Measurements from ENCODE around the gene FRMD4A.

Gene FRMD4A

DNA sequence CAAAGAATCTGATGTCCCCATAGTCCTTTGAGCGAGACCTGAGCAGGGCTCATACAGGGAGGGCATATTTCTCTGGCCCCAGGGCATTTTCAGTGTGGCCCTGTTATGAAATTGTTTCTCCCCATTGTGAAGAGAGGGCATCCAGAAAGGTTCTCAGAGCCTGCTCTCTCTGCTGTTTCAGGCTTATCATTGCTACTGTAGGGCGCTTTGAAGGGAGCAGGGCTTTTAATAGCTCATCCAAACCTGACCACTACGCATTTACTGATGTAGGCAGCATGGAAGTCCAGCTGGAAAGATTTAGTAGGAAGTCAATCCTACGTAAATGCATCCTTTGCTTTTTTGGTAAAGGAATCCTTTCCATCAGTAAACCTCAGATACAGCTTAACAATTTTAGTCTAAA, 675.9 kb downstream of the FRMD4A start:
- no peak for DNase-seq

DNA sequence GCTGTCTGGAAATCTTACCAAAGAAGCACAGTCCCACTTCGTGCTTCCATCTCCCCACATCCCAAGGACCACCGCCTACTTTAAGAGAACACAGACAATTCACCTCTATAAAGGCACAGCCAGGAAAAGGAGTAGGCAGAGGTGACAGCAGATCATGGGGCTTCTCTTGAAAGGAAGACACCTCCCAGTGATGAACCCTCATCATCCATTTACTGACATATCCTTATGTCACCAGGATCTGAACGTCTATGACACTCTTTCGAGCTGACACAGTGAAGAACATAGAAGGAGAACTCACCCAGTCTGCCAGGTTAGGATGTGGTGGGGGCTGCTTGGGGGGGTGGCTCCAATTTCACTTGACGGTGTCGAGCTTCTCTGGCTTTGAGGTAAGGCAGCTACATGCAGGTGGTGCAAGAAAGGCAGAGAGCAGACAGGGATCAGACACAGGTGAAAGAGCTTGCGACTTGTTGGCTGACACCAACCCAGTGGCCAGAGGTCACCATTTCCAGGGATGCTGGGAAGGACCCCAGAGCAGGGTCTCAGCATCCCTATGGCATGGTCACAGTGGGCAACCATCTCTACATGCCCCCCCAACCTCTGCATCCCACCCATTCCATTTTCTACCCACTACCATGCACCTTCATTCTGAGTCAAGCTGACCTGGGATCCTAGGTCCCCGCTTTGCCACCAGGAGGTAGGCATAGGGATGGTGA, 676.5 kb downstream of the FRMD4A start:
- DNase-seq, result no peak

GRCh38 chr10:13652860-13653259, 677.9 kb downstream of the FRMD4A start:
- no peak for DNase-seq

DNA sequence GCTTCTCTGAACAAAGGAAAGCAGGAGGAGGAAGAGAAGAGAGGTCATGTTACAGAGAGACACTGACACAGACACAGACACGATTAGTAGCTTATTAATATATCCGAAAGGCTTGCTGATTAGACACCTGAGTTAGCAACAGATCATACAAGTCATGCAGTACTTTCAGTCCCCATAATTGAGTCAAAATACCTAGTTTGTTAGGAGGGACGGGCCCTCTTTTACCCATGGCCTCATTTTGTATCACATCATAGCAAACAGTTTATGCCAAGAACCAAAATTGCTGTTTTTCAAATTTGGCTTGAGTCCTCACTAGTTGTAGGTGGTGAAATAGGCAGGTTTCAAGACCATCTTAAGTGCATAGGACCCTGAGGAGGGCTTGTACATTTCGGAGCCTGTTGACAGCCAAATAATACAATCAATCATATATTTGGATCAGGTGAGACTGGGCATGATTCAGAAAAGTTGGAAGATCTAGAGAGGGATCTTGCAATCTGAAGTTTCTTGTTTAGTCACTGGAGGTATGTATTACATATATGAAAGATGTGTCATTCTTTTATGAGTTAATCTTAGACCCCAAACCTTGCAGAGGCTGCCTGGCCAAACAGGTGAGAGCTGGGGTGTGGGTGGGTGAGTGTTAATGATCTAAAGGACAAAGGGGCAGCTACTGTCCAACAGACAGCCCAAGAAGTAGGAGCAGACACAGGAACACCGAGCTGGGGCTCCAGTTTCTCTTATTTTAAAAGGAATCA, 678.6 kb downstream of the FRMD4A start:
- no peak for DNase-seq

DNA sequence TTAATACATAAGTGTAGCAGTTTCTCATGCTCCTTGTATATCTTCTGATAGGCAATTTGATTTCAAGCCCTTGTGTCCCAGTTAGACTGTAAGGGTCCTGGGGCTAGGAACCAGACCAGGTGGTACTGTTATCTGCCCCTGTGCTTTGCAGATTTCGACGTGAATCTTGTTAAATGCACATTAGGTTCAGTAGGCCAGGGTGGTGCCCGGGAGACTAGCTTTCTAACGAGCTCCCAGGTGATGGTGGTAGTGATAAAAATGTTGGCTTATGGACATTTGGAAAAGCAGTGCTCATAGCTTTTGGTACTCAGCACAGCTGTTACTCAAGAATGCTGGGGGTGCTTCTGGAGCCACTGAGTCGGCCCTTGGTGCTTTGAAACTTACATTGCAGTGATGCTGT, 679.8 kb downstream of the FRMD4A start:
- no peak for DNase-seq

GRCh38 chr10:13649844-13650520, 680.7 kb downstream of the FRMD4A start:
- no peak for DNase-seq

DNA sequence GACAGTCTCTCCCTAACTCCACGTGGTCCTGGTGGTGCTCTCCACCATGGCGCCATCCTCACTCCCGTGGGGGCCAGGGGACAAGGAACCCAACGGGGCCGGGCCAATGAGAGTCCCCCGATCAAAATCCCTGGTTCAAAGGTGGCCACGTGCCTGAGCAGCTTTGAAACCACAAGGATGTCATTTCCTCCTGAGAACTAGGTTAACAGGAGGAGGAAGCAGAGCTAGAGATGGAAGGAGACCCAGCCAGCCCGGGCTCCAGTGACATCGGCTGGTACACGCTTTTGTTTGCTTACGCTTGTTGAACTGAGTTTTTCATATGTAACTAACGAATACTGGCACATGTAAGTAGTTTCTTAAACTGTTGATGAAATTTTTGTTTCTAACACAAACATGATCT, 682.3 kb downstream of the FRMD4A start:
- DNase-seq, result no peak

DNA sequence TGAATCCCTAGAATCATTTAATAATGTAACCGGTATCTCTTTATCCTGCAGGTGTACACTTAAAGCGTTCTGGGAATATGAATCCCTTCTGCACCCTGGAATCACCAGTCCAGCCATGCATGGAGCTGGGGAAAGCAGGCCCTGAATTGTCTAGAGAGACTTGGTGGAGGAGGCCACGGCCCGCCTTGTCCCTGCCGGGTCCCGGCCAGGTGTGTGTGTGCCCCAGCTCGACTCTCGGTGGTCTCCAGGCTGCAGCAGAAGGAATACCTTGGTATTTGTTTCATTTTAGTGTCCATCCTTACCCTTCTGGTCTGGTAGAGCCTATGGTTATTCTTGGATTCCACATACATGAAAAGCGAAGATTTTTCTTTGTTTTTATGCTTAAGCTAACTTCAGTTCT, 685.9 kb downstream of the FRMD4A start:
- DNase-seq, result no peak

DNA sequence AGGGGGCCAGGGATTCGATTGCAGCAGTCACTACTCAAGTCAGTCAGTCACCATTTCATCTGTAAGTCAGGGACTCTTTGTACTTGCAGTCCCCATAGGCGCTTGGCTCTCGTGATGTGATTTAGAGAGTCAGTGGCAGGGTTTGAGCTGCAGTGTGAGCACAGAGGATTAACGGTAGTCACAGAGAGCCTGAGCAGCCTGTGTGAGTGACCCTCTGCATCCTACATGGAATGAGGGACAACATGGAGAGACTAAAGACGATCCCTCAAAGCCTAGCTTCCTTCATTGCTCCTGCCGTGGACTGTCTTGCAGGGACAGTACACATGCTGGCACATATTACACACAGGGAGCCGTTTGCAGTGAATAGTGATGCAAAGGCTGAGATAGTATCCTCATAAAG, 687.7 kb downstream of the FRMD4A start:
- no peak for DNase-seq

DNA sequence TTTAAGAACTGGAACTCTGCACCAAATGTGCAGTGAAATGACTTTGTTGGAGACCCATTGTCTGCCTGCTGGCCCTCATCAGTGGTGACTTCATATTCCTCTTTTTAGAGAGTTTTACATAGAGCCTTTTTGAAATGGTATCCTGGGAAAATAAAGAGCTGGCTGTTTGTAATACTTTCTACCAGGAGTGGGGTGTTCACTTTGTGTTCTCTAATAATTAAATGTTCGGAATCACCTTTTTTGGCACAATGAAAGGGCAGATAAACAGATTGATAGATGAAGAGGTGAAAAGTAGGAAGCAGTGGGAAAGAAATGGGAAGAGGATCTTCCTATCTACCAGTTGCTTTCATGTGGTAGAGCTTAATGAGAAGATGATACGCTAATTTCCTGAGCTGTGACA, 688.4 kb downstream of the FRMD4A start:
- DNase-seq, result no peak

DNA sequence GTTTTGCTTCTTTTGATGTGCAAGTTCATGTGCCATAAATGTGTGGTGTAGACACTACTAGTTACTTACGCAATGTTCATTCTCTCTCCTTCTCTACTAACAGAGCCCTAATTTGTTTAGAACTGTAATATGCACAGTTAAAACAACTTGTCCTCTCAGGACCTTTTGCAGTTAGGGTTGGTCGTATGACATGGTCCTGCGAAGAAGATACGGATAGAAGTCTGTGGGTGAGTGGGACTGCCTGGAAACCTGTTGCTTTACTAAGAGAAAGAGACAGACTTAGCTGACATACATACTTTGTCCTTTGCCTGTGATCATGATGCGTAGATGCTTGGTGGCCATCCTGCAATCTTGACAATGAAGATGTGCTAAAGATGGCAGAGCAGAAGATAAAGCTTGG, 692.8 kb downstream of the FRMD4A start:
- DNase-seq, result no peak

DNA sequence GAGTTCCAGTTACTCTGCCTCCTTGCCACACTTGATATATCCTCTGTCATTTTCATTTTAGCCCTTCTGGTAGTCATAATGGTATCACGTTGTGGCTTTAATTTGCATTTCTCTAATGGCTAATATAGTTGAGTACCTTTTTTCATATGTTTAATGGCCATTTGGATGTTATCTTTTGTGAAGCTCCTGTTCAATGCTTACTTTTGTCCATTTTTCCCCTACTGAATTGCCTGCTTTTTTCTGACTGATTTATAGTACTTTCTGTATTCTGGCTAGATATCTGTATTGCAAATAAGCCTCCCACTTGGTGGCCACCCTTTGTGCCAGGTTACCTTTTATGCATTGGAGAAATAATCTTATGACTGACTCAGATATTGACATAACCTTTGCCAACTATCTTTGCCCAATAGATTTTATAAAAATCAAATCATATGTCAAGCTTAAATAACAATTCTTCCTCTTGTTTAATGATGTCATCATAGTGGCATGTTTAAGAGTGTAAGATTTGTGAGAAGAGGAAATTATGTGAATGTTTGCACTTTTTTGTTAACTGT, 693.3 kb downstream of the FRMD4A start:
- no peak for DNase-seq

DNA sequence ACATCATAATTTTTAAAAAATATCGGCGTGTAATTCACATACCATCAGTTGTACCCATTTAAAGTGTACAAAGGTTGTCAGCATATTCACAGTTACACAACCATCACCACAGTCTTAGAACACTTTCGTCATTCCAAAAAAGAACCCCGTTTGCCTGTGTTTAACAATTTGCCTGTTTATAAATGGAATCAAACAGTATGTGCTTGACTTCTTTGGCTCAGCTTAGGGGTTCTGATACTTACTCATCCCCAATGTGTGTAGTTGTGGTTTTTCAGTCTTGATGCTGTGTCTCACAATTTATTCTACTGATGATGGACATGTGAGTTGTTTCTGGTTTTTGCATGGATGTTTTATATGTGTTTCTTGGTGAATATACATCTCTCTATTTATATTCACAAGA, 693.9 kb downstream of the FRMD4A start:
- no peak for DNase-seq

- DNase-seq, result no peak
Observed at GRCh38 chr10:13634207-13634606, 696.5 kb downstream of the FRMD4A start.

- DNase-seq, result no peak
Observed at GRCh38 chr10:13633689-13634088, 697.0 kb downstream of the FRMD4A start.

DNA sequence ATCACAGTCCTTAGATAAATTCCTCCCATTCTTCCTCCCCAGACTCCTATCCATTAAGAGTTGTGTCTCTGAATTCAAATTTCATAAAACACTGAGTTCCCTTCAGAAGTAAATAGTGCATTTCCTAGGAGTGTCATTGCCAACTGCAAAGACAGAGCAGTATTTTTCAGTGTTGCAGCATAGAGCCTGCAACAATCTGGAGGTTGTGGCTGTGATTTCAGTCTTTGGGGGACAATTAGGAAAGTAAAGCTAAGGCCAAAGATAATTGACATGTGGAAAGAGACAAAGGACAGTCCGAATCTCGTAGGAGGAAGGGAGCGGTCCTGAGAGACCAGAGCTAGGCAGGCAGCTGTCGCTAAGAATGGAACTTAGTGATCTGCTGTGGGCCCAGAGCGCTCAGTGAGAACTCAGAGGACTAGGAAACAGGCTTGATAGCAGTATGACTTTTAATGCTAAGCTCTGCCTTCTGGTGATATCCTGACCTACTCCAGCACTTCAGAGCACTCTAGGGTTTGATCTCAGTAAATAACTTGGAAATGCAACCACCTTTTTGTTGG, 697.8 kb downstream of the FRMD4A start:
- no peak for DNase-seq

GRCh38 chr10:13632440-13632839, 698.3 kb downstream of the FRMD4A start:
- DNase-seq, result no peak

DNA sequence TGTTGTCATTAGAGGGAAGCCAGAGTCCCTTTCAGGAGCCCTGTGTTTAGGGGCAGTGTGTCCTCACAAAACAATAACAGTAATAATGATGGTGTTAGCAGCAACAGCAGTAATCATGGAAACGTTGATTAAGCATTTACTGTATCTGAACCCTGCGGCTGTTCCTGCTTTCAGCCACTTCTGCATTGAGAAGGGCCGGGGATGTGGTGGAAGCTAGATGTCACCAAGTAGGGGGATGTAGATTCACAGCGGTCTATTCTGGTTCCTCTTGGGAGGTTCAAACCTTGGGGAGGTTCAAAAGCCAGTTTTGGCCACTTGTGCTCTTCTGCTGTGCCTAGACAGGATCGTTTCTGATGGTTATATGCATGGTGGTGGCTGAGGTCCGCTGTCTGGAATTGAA, 699.1 kb downstream of the FRMD4A start:
- no peak for DNase-seq

DNA sequence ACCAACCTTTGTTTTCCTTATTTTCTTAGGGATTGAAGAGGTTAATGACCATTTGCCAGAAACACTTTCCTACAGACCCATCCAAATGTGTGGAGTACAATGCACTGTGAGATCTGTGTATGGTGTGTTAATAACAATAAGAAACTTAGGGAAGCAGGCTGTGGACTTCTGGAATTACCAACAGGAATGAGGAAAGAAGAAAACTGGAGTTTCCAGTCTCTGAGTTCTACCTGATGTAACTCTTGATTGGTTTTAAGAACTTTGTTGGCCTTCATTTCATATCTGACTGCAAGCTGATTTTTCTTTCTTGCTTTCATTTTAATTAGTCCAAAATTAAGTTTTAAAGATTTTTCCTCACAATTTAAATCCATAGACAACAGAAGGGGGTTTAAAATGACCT, 700.5 kb downstream of the FRMD4A start:
- DNase-seq, result no peak

DNA sequence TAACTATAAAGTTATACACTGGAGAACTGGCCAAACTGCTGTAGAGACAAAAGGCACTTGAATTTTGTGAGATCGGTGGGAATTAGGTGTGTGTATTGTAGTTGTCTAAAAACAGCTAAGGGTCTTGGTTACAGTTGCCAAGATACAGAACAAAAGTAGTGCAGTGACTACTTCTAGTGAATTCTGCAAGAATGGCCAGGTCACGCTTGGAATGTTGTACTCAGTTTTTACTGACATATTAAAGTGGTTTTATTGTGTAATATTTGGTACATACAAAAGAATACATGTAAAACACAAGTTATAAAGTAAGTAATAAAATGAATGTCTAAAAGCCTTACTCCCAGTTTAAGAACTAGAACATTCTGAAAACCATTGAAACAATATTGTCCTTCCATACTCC, 701.6 kb downstream of the FRMD4A start:
- DNase-seq, result no peak

DNA sequence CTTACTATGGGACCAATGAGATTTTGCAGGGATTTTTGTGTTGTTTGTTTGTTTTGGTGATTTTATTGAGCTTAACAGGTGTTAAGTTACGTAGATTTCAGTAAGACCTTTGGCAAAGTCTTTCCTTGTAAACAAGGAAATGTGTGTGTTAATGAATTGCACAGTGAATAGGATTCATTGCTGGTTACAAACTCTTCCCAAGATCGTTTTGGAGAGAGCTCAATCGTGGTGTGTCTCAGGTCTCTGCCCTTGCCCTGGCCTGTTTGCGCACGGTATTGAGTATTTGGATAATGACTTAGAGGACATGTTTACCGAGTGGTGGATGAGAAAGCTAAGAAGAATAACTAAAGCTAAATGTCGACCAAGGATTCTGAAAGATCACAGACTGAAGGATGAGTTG, 702.1 kb downstream of the FRMD4A start:
- no peak for DNase-seq

DNA sequence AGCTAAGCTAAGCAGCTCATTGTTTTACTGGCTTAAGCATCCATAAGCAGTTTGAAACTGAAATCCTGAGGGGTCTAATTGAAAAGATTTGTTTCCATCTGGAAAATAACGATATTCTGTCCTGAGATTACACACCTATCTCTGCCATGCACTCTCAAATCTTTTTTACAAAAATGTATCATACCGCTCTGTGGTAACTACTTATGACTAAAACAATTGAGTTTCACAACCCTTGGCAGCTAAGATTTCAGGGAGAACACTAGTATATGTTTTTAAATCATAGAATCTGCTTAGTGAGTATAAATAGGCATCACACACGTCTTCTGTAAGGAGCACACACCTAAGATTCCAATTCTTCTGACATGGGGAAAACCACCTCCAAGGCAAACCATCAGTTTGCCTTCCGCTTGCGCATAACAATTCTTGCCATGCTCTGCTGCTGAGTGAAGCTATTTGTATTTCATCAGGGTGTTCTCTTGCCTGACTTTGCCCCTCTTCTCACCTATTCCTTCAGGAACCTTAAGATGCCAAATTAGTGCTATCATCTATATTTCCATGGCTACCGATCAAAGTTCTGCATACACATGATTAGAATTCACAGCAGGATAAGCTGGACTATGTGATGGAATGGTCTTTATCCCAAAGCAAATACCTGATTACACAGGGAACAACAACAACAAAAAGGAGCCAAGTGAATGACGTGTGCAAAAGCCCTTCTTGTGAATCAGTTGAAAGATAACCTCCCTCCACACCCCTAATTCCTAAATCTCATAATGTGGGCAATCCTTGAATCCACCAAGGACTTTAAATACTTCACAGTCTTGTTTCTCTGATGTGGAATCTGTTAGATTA, 703.0 kb downstream of the FRMD4A start:
- no peak for DNase-seq

DNA sequence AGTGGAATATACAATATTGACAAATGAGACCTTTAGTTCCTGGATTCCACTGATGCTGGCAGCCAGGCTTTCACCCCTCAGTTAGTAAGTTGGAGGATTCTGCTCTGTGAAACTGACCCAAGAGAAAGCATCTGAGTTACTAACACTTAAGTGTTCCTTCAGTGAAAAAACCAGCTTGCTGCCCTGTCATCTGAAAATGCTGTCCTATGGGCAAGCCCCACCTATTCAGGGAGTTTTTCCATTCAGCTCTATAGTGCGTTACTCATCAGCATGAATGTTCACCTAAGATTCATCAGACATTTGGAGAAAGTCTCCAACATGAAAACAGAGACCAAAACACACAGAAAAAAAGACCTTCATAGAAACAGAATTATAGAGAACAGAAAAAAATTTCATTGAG, 706.1 kb downstream of the FRMD4A start:
- no peak for DNase-seq

Measured in CD4-positive, alpha-beta T cell treated with Interleukin-15 for 1 hour (primary cell).